HG03521 (cell line): ENCODE data around the gene RARB.

Experiments
- ATAC-seq: cut with Tn5 transposase; IDR thresholded peaks from one replicate; pipeline ENCODE4 v1.9.1; 2021; ENCODE audit warnings: mild to moderate bottlenecking, moderate library complexity; ENCODE audit not compliant: unreplicated experiment

RARB gene

GRCh38 chr3:25589783-25590258, 161.8 kb downstream of the RARB start:
- no peak for ATAC-seq

GRCh38 chr3:25592510-25592968, 164.5 kb downstream of the RARB start:
- ATAC-seq, result no peak

GRCh38 chr3:25593001-25593400, 164.9 kb downstream of the RARB start:
- ATAC-seq, result no peak

GRCh38 chr3:25594007-25594502, 166.0 kb downstream of the RARB start:
- peak; percentile 43 for ATAC-seq

- ATAC-seq, result no peak
Measured at GRCh38 chr3:25597535-25598101, 169.6 kb downstream of the RARB start.

- no peak for ATAC-seq
Measured at GRCh38 chr3:25603703-25604102, 175.6 kb downstream of the RARB start.

GRCh38 chr3:25604107-25604805, 176.2 kb downstream of the RARB start:
- ATAC-seq, result no peak

GRCh38 chr3:25610167-25610566, 182.1 kb downstream of the RARB start:
- no peak for ATAC-seq

- no peak for ATAC-seq
Measured at GRCh38 chr3:25610779-25611178, 182.7 kb downstream of the RARB start.

GRCh38 chr3:25611193-25611592, 183.1 kb downstream of the RARB start:
- ATAC-seq, result no peak

- no peak for ATAC-seq
Measured at GRCh38 chr3:25618028-25618427, 190.0 kb downstream of the RARB start.

GRCh38 chr3:25619382-25619781, 191.3 kb downstream of the RARB start:
- no peak for ATAC-seq

GRCh38 chr3:25620493-25620892, 192.4 kb downstream of the RARB start:
- ATAC-seq, result no peak

- ATAC-seq, result no peak
Measured at GRCh38 chr3:25621087-25621486, 193.0 kb downstream of the RARB start.

GRCh38 chr3:25631989-25632388, 203.9 kb downstream of the RARB start:
- no peak for ATAC-seq

GRCh38 chr3:25633919-25634318, 205.9 kb downstream of the RARB start:
- no peak for ATAC-seq

GRCh38 chr3:25635038-25635437, 207.0 kb downstream of the RARB start:
- ATAC-seq, result no peak
